BJ (cell line): ENCODE measurements around the gene TMEM200A. TPM values are rescaled to one million over a fixed set of nuclear protein-coding genes. Genes with fewer than 3 reads are reported as not detected.

Experiments used
- CTCF ChIA-PET: fragments of 350-600 bp; formaldehyde crosslinking; extraction: SDS; loops from one replicate; lab custom pipeline; 2021; ENCODE audit warnings: antibody characterized with exemption, inconsistent platforms; lab: Yijun Ruan, JAX
- POLR2A ChIA-PET: fragments of 300-600 bp; sonication (Branson Sonifier 250); formaldehyde crosslinking; extraction: SDS; loops from one replicate; lab custom pipeline; 2021; ENCODE audit warnings: antibody characterized with exemption; lab: Charles Lee
- DNase-seq: peaks from one replicate; pipeline ENCODE4 v3.0.0-alpha.2; 2011; ENCODE audit warnings: low read depth
- H3K27me3 ChIP-seq: 2 replicates; pipeline ENCODE4 v1.6.0; 2011; ENCODE audit warnings: low read length; ENCODE audit not compliant: control insufficient read depth, insufficient read depth
- H3K36me3 ChIP-seq: 2 replicates; pipeline ENCODE4 v1.5.1; 2011; ENCODE audit warnings: low read length; ENCODE audit not compliant: control insufficient read depth, insufficient read depth
- H3K4me3 ChIP-seq: 2 replicates; pipeline ENCODE4 v1.5.1; 2011; ENCODE audit warnings: low read depth, mild to moderate bottlenecking, control low read depth, low read length
- CTCF ChIP-seq: IDR thresholded peaks from 2 replicates; pipeline ENCODE4 v1.5.1; 2011; ENCODE audit warnings: low read depth, mild to moderate bottlenecking, control low read depth, inconsistent platforms, low read length, moderate library complexity; ENCODE audit not compliant: insufficient read depth
- polyA plus RNA-seq: library from polyadenylated mRNA; depleted of rRNA; stranded (reverse); fragments of >200 nt; gene quantifications from 2 replicates; pipeline ENCODE4 v1.2.3, GENCODE V29; 2011

Gene TMEM200A
- polyA plus RNA-seq, 1 experiment = 6.0 TPM

DNA sequence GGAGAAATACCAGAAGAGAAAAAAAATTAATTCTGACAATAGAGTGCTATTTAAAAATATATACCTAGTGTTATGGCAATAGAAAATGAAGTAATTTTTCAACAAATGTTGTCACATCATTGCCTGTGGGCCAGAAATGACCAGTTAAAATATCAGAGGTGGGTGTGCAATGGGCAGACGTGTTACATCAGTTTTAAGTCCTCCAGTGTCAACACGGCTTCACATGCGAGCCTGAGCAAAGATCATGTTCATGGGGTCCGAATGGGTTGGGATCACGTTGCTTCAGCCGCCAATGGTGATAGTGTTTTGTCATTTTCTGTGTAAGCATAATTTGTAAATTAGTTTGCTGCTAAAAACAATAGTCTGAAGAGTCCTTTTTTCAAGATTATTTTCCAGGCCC lies 27.5 kb downstream of the TMEM200A start:
- Histone ChIP-seq H3K36me3 (no peaks in the 10 kb centered on the region), H3K4me3 (no peak overlapping the region), H3K27me3 (no peaks in the 10 kb centered on the region)
- no peak for TF ChIP-seq CTCF
- CTCF ChIA-PET = no interaction called here
- no peak for DNase-seq
- POLR2A ChIA-PET = no interaction called here

- POLR2A ChIA-PET = no interaction called here
- CTCF ChIA-PET = interaction anchor here (1.8 kb wide), 1 partner anchor 11 kb away, joined by 5 read pairs; no protein-coding TSS in a partner anchor
- TF ChIP-seq CTCF = no peak
Observed at GRCh38 chr6:130394246-130394645, 28.4 kb downstream of the TMEM200A start.

GRCh38 chr6:130395164-130395563 lies 29.3 kb downstream of the TMEM200A start:
- Histone ChIP-seq H3K36me3 (no peaks in the 10 kb centered on the region), H3K4me3 (no peak overlapping the region), H3K27me3 (no peaks in the 10 kb centered on the region)
- no peak for TF ChIP-seq CTCF
- POLR2A ChIA-PET = no interaction called here
- CTCF ChIA-PET = interaction anchor here (1.8 kb wide), 1 partner anchor 10 kb away, joined by 5 read pairs; no protein-coding TSS in a partner anchor
- DNase-seq = no peak

More at GRCh38 chr6:130394246-130394645, 28.4 kb downstream of the TMEM200A start:
- Histone ChIP-seq H3K36me3 (no peaks in the 10 kb centered on the region), H3K4me3 (no peak overlapping the region), H3K27me3 (no peaks in the 10 kb centered on the region)
- no peak for DNase-seq

DNA sequence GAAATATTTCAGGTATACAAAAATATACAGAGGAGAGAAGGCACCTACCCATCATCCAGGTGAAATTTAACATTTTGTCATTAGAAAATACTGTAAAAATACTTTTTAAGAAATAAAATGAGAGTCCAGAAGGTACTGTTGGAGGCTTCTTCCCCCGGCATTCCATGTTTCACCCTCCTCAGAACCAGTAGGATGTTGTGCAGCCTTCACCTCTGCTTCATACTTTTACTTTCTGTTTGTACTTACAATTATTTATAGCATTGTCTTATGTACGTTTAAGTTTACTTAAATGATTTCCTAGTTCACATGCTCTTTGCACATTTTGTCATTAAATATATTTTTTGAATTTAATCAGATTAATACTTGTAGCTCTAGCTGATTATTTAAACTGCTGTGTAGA lies 30.9 kb downstream of the TMEM200A start:
- CTCF ChIA-PET = interaction anchor here (0.5 to 1.3 kb wide), 2 partner anchors 11 to 447 kb away, joined by 3 read pairs; no protein-coding TSS in a partner anchor
- DNase-seq = no peak
- POLR2A ChIA-PET = no interaction called here
- no peaks in the 10 kb centered on the region for H3K27me3 ChIP-seq
- H3K36me3 ChIP-seq = no peaks in the 10 kb centered on the region
- TF ChIP-seq CTCF = no peak
- H3K4me3 ChIP-seq = no peak overlapping the region

DNA sequence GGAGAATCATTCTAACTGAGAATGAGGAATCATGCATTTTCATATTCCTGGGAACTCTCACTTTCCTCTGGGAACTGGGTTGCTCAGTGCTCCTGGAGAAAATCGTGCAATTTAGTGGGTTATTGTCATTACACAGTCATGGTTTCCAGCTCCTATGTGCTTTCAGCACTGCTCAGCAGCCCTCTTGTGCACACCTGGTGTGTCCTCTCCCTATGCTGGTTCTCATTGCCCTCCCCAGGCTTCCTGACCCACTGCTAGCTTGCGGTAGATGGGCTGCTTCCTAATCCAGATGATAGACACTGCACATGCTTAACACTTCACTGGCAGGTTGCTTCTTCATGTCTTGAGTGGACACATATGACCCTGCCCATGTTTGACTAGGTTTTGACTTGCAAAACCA lies 39.7 kb downstream of the TMEM200A start:
- DNase-seq = no peak
- ChIA-PET CTCF (interaction anchor here (0.7 to 1.4 kb wide), 3 partner anchors 8 to 293 kb away, joined by 3 to 5 read pairs (median 3); no protein-coding TSS in a partner anchor), POLR2A (no interaction called here)
- Histone ChIP-seq H3K27me3 (no peaks in the 10 kb centered on the region), H3K36me3 (no peaks in the 10 kb centered on the region), H3K4me3 (no peak overlapping the region)
- TF ChIP-seq CTCF = no peak
